SK-N-SH (cell line): Measurements from ENCODE around the gene KIF6. TPM values are rescaled to one million over a fixed set of nuclear protein-coding genes. Genes with fewer than 3 reads are reported as not detected.

ENCODE experiments used
- CTCF ChIA-PET: fragments of 300-600, 350-600 bp; formaldehyde crosslinking; extraction: SDS; loops from one replicate; lab custom pipeline; 2021; lab: Yijun Ruan, JAX
- POLR2A ChIA-PET: fragments of 350-600 bp; sonication (Branson Sonifier 250); formaldehyde crosslinking; extraction: SDS; loops from one replicate; lab custom pipeline; 2020; ENCODE audit warnings: antibody characterized with exemption, inconsistent platforms; lab: Yijun Ruan, JAX
- DNase-seq: peaks from one replicate; pipeline ENCODE4 v3.0.0; 2012
- H2AFZ ChIP-seq: fragments of 200-600 bp; sonication (generic); 2 replicates; pipeline ENCODE4 v1.8.1; 2016; ENCODE audit warnings: antibody characterized with exemption, mild to moderate bottlenecking, low read depth
- H3F3A ChIP-seq: fragments of 200-600 bp; sonication (generic); replicated peaks from 2 replicates; pipeline ENCODE3; 2016; ENCODE audit warnings: antibody characterized with exemption, mild to moderate bottlenecking; ENCODE audit not compliant: insufficient read depth
- H3K27ac ChIP-seq, 2 experiments: fragments of 200-500 bp in 1 of 2; fragments of 200-600 bp in 1 of 2; sonication (Bioruptor generic) in 1 of 2; sonication (generic), shearing (Covaris generic) in 1 of 2; 2 replicates each; pipeline versions ENCODE4 v1.5.1 to v1.6.1; 2014 to 2016; ENCODE audit warnings: low read depth in 2 of 2, inconsistent platforms in 1 of 2, low read length in 1 of 2, mild to moderate bottlenecking in 1 of 2, mixed read lengths in 1 of 2
- H3K27me3 ChIP-seq: fragments of 200-600 bp; sonication (generic), shearing (Covaris generic); 2 replicates; pipeline ENCODE4 v1.6.1; 2016; ENCODE audit warnings: mixed run types; ENCODE audit not compliant: insufficient read depth
- H3K36me3 ChIP-seq, 2 experiments: fragments of 200-500 bp in 1 of 2; fragments of 200-600 bp in 1 of 2; sonication (Bioruptor generic) in 1 of 2; sonication (generic) in 1 of 2; replicated peaks in 1 of 2; 2 replicates each; pipeline versions ENCODE3 to v1.5.1; 2014 to 2016; ENCODE audit warnings: low read length in 1 of 2, mild to moderate bottlenecking in 1 of 2; ENCODE audit not compliant: insufficient read depth in 2 of 2, control insufficient read depth in 1 of 2
- H3K4me1 ChIP-seq, 2 experiments: fragments of 200-500 bp in 1 of 2; fragments of 200-600 bp in 1 of 2; sonication (Bioruptor generic) in 1 of 2; sonication (generic), shearing (Covaris generic) in 1 of 2; 2 replicates each; pipeline versions ENCODE4 v1.5.1 to v1.6.1; 2014 to 2016; ENCODE audit warnings: low read depth in 1 of 2, low read length in 1 of 2, mixed run types in 1 of 2; ENCODE audit not compliant: insufficient read depth in 2 of 2, control insufficient read depth in 1 of 2
- H3K4me2 ChIP-seq: fragments of 200-600 bp; sonication (generic), shearing (Covaris generic); 2 replicates; pipeline ENCODE4 v1.6.1; 2017; ENCODE audit warnings: mixed run types
- H3K4me3 ChIP-seq, 2 experiments: fragments of 200-500 bp in 1 of 2; fragments of 200-600 bp in 1 of 2; sonication (Bioruptor generic) in 1 of 2; sonication (generic), shearing (Covaris generic) in 1 of 2; 2 replicates each; pipeline versions ENCODE4 v1.5.1 to v1.8.1; 2014 to 2016; ENCODE audit warnings: low read depth in 2 of 2, inconsistent platforms in 1 of 2, low read length in 1 of 2, mild to moderate bottlenecking in 1 of 2, mixed read lengths in 1 of 2, moderate library complexity in 1 of 2
- H3K79me2 ChIP-seq: fragments of 200-600 bp; sonication (generic); 2 replicates; pipeline ENCODE4 v1.8.1; 2017; ENCODE audit warnings: mild to moderate bottlenecking; ENCODE audit not compliant: insufficient read depth
- H3K9ac ChIP-seq: fragments of 200-600 bp; sonication (generic); 2 replicates; pipeline ENCODE4 v1.6.1; 2017; ENCODE audit warnings: mixed run types
- H3K9me2 ChIP-seq: fragments of 200-600 bp; sonication (generic); 2 replicates; pipeline ENCODE4 v1.6.1; 2017; ENCODE audit warnings: mixed run types
- H3K9me3 ChIP-seq: fragments of 200-600 bp; sonication (generic); 2 replicates; pipeline ENCODE4 v1.6.1; 2017; ENCODE audit warnings: mixed run types, mild to moderate bottlenecking, moderate library complexity
- H4K20me1 ChIP-seq: fragments of 200-600 bp; sonication (generic); 2 replicates; pipeline ENCODE4 v1.6.1; 2017; ENCODE audit warnings: mild to moderate bottlenecking, mixed run types; ENCODE audit not compliant: insufficient read depth
- CHD2 ChIP-seq: fragments of 150-350 bp; IDR thresholded peaks from 2 replicates; pipeline ENCODE4 v1.6.1; 2018; ENCODE audit warnings: low read length; ENCODE audit not compliant: partially characterized antibody
- CTCF ChIP-seq: fragments of 200-600 bp; sonication (generic); IDR thresholded peaks from 2 replicates; pipeline ENCODE4 v1.6.1; 2017; ENCODE audit warnings: antibody characterized with exemption, mild to moderate bottlenecking, moderate library complexity
- EP300 ChIP-seq, 2 experiments: IDR thresholded peaks; 2 replicates each; pipeline versions ENCODE4 v1.4.0 to v1.6.1; 2012; ENCODE audit warnings: borderline replicate concordance in 1 of 2, low read depth in 1 of 2, low read length in 1 of 2
- FOXM1 ChIP-seq: IDR thresholded peaks from 2 replicates; pipeline ENCODE4 v1.4.0; 2012; ENCODE audit warnings: low read depth, mild to moderate bottlenecking
- GABPA ChIP-seq: IDR thresholded peaks from 2 replicates; pipeline ENCODE4 v1.4.0; 2012; ENCODE audit warnings: low read depth, mild to moderate bottlenecking
- JUND ChIP-seq: IDR thresholded peaks from 2 replicates; pipeline ENCODE4 v1.4.0; 2012
- MAX ChIP-seq: IDR thresholded peaks from 2 replicates; pipeline ENCODE4 v1.4.0; 2012; ENCODE audit warnings: low read depth
- POLR2AphosphoS5 ChIP-seq: IDR thresholded peaks from 2 replicates; pipeline ENCODE4 v1.6.1; 2012; ENCODE audit warnings: low read depth, low read length
- RFX5 ChIP-seq: IDR thresholded peaks from 2 replicates; pipeline ENCODE4 v1.6.1; 2012; ENCODE audit warnings: mild to moderate bottlenecking, improper control_type of control experiment, low read length
- SIN3A ChIP-seq: IDR thresholded peaks from 2 replicates; pipeline ENCODE4 v1.6.1; 2012; ENCODE audit warnings: low read depth, mild to moderate bottlenecking, low read length, moderate library complexity, borderline replicate concordance
- TAF1 ChIP-seq: IDR thresholded peaks from 2 replicates; pipeline ENCODE4 v1.6.1; 2012; ENCODE audit warnings: low read depth, mild to moderate bottlenecking, low read length, moderate library complexity, borderline replicate concordance
- TCF12 ChIP-seq: IDR thresholded peaks from 2 replicates; pipeline ENCODE4 v1.4.0; 2012
- TEAD4 ChIP-seq: IDR thresholded peaks from 2 replicates; pipeline ENCODE4 v1.4.0; 2012; ENCODE audit warnings: mild to moderate bottlenecking, borderline replicate concordance; ENCODE audit not compliant: insufficient read depth
- WGBS: methylation state at CpG from one replicate; pipeline ENCODE4 v1.1.6; 2017; ENCODE audit warnings: low lambda C conversion rate; 5-methylcytosine and 5-hydroxymethylcytosine counted together
- polyA plus RNA-seq, 3 experiments: library from polyadenylated mRNA; depleted of rRNA; stranded (reverse); fragments of >200 nt; gene quantifications; 2 replicates each; pipeline ENCODE4 v1.2.3, GENCODE V29; 2012

Gene KIF6
- polyA plus RNA-seq, 1 of the 3 experiments (the other 2 are of a cell fraction) = 0.13 TPM

DNA sequence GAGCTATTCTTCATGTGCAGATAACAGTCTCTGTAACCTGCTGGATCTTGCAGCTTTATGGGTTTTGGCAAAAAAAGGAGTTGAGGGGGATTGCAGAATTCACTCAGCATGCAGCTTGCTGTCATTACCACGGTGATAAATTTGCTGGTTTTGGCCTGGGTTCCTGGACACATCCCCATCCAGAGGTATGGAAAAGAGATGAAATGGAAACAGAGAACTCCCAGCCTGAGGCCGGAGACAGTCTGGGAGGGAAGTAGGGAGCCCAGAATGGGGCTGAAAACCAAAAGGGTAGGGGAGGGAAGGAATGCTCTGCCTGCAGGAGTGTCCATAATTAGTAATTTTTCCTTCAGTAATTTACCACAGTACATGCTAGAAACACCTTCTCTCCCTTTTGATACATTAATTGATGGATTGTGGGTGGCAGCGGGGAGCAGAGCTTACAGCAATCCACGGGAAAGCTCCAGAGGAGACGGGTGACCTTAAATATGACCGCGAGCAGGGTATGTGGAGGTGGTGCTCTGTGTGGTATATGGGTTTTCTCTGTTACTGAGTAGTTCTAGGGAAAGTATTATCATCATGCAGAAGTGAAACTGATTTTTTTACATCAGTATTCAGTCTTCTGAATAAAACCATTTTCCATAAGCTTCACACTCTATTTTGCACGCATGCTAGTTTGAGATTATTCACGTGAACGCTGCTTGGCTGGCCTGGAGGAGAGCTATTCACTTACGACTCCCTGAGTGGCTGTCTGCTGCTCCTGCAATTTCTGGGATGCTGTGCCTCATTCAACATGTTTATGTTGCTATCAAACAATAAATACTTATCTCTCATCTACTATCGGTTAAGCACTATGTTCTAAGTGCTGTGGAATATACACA, 336.4 kb downstream of the KIF6 start:
- CTCF ChIA-PET = interaction anchor here (0.6 to 5.0 kb wide), 8 partner anchors 12 to 1175 kb away, joined by 3 to 28 read pairs (median 3); no protein-coding TSS in a partner anchor
- H3K4me2 ChIP-seq = no peak overlapping the region
- no peaks in the 10 kb centered on the region for H3K9me2 ChIP-seq
- H3K27ac ChIP-seq = peak overlapping the region in 1 of 2 experiments; percentile 16; a peak in 1 of 4 replicates
- H3K4me1 ChIP-seq = peaks cover 0 to 13% of the 10 kb centered on the region in 2 experiments; a peak in 1 of 4 replicates
- H3K9ac ChIP-seq = no peak overlapping the region
- no peaks in the 10 kb centered on the region for H3F3A ChIP-seq
- H3K36me3 ChIP-seq = no peaks in the 10 kb centered on the region
- POLR2A ChIA-PET = no interaction called here
- no peak overlapping the region for H2AFZ ChIP-seq
- WGBS = 63% methylated on average over 12 of the region's 12 CpGs
- no peaks in the 10 kb centered on the region for H4K20me1 ChIP-seq
- no peak for TF ChIP-seq JUND
- no peaks in the 10 kb centered on the region for H3K27me3 ChIP-seq
- no peaks in the 10 kb centered on the region for H3K79me2 ChIP-seq
- H3K9me3 ChIP-seq = no peaks in the 10 kb centered on the region
- H3K4me3 ChIP-seq = no peak overlapping the region
- DNase-seq = no peak

DNA sequence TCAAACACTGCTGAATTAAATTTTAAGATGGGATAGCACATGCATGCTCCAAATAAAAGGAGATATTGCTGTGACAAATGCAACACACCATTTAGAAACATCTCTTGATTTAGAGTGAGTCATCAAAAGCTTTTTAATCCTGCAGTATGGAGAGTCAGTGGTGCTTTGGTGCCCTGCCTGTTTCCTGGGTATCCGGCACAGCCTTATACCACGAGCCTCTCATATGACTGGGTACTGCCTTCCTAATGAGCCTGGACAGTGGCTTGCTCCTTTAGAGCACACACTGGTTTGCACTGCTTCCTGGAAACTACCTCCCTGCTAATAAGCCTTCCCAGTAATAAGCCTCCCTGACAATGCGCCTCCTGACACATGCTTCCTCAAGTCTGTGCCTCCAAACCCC, 337.4 kb downstream of the KIF6 start:
- no peak overlapping the region for H3K4me3 ChIP-seq
- POLR2A ChIA-PET = no interaction called here
- CTCF ChIA-PET = interaction anchor here (0.9 to 5.0 kb wide), 3 partner anchors 11 to 505 kb away, joined by 3 to 28 read pairs (median 3); no protein-coding TSS in a partner anchor

More for the DNA sequence above, 337.4 kb downstream of the KIF6 start:
- Histone ChIP-seq H3K9me2 (no peaks in the 10 kb centered on the region), H3K27ac (no peak overlapping the region), H3K4me1 (peaks cover 0 to 13% of the 10 kb centered on the region in 2 experiments; a peak in 1 of 4 replicates), H2AFZ (no peak overlapping the region), H3F3A (no peaks in the 10 kb centered on the region), H3K36me3 (no peaks in the 10 kb centered on the region), H3K9ac (no peak overlapping the region), H3K79me2 (no peaks in the 10 kb centered on the region), H3K27me3 (no peaks in the 10 kb centered on the region), H3K9me3 (no peaks in the 10 kb centered on the region), H3K4me2 (no peak overlapping the region), H4K20me1 (no peaks in the 10 kb centered on the region)
- TF ChIP-seq FOXM1 = no peak
- no peak for TF ChIP-seq TCF12
- TF ChIP-seq CTCF = no peak
- no peak for TF ChIP-seq TEAD4
- TF ChIP-seq MAX = no peak
- no peak for TF ChIP-seq POLR2AphosphoS5
- TF ChIP-seq TAF1 = no peak
- TF ChIP-seq CHD2 = no peak
- no peak for TF ChIP-seq SIN3A
- no peak for TF ChIP-seq RFX5
- TF ChIP-seq GABPA = no peak
- no peak for TF ChIP-seq EP300 (IDR thresholded peaks at IDR 0.05; ENCODE audit: borderline replicate concordance in 1 of 2, low read depth in 1 of 2, low read length in 1 of 2)
- WGBS = 43% methylated on average over 3 of the region's 3 CpGs
- DNase-seq = no peak
